ENCODE measurements around the gene NAGK.

NAGK gene

DNA sequence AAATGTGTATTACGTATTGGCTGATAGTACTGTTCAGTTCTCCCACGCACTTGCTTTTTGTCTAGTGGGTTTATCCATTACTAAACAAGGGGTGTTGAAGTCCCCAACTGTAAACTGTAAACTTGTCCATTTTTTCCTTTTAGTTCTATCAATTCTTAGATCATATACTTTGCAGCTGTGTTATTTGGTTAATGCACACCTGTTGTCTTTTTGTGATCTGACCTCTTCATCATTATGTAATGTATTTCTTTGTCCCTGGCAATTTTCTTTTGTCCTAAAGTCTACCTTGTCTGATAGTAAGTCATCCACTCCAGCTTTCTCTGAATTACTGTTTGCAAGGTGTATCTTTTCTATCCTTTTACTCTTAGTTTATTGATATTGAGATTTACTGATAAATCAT lies 39.6 kb downstream of the NAGK start:
- no peak for DNase-seq (ENCODE audit: low spot score)

DNA sequence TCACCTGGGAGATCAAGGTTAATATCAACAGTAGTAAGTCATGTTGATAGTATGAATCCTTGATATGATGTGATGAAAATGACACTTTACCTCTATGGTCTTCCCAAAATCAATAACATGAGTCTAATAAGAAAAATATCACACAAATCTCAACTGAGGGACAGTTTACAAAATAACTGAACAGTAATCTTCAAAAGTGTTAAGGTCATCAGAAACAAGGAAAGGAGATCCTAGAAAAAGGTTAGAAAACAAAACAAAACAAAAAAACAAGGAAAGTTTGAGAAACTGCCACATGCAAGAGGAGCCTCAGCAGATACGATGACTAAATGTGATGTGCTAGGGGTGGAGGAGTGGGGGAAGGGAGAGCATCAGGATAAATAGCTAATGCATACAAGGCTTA lies 45.4 kb downstream of the NAGK start:
- DNase-seq (ENCODE audit: low spot score) = no peak

DNA sequence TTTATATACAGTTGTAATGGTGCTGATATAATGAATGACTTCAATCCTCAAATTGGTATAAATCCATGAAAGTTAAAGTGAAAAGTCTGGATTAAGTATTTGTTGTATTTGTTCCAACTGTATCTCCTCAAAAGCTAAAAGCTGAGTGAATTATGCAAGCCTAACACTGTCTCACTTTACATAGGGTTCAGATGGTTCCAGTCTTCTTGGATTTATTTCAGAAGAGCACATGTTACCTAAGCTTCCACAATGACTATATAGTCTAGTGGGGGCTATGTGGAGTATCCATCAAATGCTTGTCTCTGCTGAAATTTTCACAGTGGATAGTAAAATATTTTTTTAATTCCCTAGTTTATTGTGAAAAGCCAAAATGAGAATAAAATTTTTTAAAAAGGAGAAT lies 48.6 kb downstream of the NAGK start:
- DNase-seq (ENCODE audit: low spot score) = no peak

DNA sequence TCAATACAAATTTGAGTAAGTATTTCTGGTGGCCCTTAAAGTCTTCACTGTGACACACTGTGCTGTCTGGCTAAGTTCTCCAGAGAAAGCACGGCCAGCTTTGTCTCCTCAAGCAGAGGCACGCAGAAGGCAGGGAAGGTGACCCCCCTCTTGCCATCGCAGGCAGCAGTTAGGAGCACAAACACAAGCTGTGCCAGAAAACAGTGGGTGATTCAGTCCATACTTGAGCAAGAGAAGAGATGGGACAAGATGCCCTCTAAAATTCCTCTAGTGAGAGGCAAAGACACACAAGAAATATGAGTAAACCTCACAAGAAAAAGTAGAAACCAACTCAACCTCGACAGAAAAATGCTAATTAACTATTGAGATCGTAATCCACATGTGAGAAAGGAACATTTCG lies 51.7 kb downstream of the NAGK start:
- DNase-seq (ENCODE audit: low spot score) = no peak

DNA sequence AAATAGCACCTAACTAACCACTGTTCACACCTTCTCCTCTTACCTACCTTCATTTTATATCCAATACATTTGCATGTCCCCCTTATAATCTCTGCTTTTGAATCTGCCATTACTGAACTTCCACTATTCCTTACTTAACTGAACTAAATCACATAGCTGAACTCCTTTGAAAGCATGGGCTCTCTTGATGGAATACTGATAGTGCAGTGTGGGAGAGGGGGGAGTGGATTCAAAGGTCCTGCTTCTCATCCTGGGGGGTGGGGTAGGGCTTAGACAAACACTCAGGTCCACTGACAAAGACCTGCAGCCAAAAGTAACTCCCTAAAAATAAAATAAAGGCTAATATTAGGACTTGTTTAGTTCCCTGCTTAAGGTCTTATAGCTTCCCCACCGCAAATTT lies 53.0 kb downstream of the NAGK start:
- DNase-seq (ENCODE audit: low spot score) = no peak

DNA sequence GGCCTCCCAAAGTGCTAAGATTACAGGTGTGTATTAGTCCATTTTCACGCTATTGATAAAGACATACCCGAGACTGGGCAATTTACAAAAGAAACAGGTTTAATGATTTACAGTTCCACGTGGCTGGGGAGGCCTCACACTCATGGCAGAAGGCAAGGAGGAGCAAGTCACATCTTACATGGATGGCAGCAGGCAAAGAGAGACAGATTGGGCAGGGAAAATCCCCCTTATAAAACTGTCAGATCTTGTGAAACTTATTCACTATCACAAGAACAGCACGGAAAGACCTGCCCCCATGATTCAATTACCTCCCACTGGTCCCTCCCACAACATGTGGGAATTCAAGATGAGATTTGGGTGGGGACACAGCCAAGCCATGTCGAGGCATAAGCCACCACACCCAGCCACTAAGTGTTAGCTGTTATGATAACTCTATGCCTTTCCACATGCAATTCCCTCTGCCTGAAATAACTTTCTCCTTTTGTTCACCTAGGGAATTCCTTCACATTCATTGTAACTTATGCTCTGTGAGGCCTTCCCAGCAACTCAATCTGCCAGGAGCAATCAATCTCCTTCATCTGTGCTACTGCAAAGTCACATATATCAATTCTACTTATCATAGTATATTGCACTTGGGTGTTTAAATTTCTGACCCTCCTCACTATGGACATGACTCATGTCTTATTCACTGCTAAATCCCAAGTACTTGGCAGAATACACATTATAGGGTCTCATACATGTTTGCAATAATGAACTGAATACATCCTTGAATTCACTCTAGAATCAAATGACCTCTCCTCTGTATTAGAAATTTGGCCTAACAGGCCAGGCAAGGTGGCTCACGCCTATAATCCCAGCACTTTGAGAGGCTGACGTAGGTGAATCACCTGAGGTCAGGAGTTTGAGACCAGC lies 54.2 kb downstream of the NAGK start:
- DNase-seq (ENCODE audit: low spot score) = no peak

DNA sequence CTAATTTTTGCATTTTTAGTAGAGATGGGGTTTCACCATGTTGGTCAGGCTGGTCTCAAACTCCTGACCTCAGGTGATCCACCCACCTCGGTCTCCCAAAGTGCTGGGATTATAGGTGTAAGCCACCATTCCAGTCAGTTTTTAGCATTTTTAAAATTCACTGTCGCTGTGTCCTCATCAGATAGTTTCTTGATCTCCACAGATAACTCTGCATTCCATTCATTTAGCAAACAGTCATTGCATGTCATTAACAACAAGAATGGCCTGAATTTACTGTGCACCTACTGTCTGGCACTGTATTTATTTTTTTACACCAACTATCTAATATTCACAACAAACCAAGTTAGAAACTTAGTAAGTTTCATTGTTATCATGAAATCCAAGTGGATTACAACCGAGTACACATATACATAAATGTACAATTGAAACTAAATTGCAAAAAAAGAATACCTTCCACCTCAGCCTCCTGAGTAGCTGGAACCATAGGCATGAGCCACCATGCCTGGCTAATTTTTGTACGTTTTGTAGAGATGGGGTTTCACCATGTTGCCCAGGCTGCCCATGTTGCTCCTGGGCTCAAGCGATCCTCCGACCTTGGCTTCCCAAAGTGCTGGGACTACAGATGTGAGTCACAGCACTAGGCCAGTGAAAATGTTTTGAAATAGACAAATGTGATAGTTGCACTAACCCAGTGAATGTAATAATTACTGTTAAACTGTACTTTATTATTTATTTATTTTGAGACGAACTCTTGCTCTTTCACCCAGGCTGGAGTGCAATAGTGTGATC lies 57.3 kb downstream of the NAGK start:
- DNase-seq (ENCODE audit: low spot score) = no peak

DNA sequence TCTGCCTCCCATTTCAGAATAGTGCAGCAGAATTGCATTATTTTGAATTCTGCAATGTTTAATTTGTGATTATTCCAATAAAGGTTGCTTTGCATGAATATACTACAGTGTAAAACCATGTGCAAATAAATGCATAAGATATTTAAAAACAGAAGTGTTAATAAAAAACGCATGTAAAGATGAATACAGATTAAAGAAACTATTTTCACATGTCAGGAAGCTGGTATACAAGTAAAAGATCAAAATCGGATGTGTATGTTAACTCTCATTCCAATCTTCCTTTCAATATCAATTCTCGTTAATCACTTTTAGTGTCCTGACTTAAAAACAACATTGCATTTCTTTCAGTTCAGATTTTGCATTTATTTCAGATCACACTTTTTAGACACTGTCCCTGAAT lies 58.5 kb downstream of the NAGK start:
- DNase-seq (ENCODE audit: low spot score) = no peak

Measured in RKO (cell line).